ENCODE data around the gene TSHR.
"Not testable (repeated sequence)": the region's sequence is repeated elsewhere in the genome, so short reads cannot be mapped to it uniquely, and the experiment has no call there.

Gene TSHR

DNA sequence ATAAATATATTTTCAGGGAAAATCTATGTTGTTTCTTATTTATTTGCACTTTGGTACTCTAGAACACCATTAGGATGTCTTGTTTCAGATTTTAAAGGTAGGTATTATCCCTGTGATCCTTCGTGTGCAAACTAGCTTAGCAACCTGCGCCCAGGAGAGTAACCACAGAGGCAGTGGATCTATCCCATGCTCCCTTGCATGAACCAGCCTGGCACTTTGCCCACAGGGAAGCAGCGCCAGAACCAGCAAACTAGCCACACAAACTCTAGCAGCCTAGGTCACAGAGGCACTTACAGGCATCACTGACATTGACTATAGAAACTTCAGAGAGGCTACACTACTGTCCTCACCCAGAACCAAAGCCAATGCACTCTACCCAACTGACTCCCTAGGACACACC lies 76.1 kb downstream of the TSHR start:
- no peak for TF ChIP-seq CTCF (conservative IDR thresholded peaks at IDR 0.05; ENCODE audit: low read depth, low read length)
- no peak for DNase-seq (ENCODE audit: low read depth)
- H3K4me3 ChIP-seq (ENCODE audit: low read length) = no peak overlapping the region

DNA sequence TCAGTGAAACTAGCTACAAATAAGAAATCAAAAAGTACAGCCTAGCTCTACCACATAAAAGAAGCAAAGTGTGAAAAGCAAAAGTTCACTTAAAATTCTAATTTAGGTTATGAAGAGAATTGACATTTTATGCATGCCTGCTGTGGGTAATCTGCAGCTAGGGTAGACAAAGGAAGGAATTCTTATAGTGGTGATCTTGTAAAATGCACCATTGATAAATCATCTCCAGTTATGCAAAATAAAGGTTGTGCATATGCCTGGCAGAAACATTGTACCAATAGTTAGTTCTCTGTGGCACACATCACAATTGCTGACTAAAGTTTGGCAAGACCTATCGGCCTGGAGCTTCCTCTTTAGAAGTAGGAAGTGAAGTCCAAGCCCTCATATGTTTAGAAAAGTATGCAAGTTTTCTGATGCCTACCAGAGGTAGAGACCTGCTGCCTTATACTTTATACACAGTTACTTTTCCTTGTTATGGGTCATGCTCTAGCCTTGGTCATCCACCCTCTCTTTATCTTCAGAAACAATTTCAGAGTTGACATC lies 78.3 kb downstream of the TSHR start:
- H3K4me3 ChIP-seq (ENCODE audit: low read length) = no peak overlapping the region
- DNase-seq (ENCODE audit: low read depth) = no peak
- no peak for TF ChIP-seq CTCF (conservative IDR thresholded peaks at IDR 0.05; ENCODE audit: low read depth, low read length)

DNA sequence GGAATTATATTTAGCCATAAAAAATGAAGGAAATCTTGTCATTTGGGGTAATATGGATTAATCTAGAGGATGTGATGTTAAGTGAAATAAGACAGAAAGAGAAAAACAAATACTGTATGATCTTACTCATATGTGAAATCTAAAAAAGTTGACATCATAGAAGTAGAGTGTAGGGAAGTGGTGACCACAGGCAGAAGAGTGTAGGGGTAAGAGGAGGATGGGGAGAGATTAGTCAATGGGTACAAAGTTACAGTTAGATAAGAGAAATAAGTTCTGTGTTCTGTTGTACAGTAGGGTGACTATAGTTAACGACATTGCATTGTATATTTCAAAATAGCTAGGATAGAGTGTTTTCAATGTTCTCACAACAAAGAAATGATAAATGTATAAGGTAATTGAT lies 87.0 kb downstream of the TSHR start:
- no peak overlapping the region for H3K4me3 ChIP-seq (ENCODE audit: low read length)
- TF ChIP-seq CTCF (conservative IDR thresholded peaks at IDR 0.05; ENCODE audit: low read depth, low read length) = no peak
- no peak for DNase-seq (ENCODE audit: low read depth)

DNA sequence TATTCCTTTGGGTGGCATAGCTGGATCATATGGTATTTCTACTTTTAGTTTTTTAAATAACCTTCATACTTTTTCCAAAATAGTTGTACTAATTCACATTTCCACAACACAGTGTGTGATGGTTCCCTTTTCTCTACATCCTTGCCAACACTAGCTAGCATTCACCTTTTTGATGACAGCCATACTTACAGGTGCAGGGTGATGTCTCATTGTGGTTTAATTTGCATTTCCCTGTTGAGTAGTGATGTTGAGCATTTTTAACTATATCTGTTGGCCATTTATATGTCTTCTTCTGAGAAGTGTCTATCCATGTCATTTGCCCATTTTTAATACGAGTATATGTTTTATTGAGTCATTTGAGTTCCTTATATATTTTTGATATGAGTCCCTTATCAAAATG lies 96.1 kb downstream of the TSHR start:
- no peak overlapping the region for H3K4me3 ChIP-seq (ENCODE audit: low read length)
- TF ChIP-seq CTCF (conservative IDR thresholded peaks at IDR 0.05; ENCODE audit: low read depth, low read length) = no peak
- no peak for DNase-seq (ENCODE audit: low read depth)

DNA sequence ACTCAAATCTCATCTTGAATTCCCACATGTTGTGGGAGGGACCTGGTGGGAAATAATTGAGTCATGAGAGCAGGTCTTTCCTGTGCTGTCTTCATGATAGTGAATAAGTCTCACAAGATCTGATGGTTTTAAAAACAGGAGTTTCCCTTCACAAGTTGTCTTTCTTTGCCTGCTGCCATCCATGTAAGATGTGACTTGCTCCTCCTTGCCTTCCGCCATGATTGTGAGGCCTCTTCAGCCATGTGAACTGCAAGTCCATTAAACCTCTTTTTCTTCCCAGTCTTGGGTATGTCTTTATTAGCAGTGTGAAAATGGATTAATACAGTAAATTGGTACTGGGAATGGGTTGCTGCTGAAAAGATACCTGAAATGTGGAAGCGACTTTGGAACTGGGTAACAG lies 98.6 kb downstream of the TSHR start:
- H3K4me3 ChIP-seq (ENCODE audit: low read length); DNase-seq (ENCODE audit: low read depth): not testable (repeated sequence)

DNA sequence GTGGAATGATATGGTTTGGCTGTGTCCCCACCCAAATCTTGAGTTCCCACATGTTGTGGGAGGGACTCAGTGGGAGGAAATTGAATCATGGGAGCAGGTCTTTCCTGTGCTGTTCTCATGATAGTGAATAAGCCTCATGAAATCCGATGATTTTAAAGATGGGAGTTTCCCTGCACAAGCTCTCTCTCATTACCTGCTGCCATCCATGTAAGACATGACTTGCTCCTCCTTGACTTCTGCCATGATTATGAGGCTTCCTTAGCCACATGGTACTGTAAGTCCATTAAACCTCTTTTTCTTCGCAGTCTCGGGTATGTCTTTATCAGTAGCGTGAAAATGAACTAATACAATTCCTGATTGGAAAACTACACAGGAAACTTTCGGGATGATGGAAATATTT lies 100.5 kb downstream of the TSHR start:
- TF ChIP-seq CTCF (conservative IDR thresholded peaks at IDR 0.05; ENCODE audit: low read depth, low read length) = no peak
- no peak for DNase-seq (ENCODE audit: low read depth)
- H3K4me3 ChIP-seq (ENCODE audit: low read length) = no peak overlapping the region

DNA sequence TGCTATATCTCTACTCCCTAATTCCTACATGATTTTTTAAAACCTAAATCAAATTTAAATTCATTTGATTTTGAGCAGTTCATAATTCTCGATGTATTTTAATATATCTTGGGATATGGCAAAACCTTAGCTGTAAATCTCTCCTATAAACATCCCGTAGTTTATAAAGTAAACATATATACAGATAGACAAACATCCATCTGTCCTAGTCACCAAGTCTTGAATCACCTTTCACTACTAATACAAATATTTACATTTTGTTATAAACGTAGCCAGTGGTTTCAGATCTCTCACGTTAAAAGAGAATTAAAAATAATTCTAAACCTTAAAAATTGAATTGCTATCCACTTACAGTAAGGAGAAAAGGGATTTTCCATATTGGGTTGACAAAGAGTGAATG lies 107.0 kb downstream of the TSHR start:
- no peak for TF ChIP-seq CTCF (conservative IDR thresholded peaks at IDR 0.05; ENCODE audit: low read depth, low read length)
- no peak for DNase-seq (ENCODE audit: low read depth)
- no peak overlapping the region for H3K4me3 ChIP-seq (ENCODE audit: low read length)

GRCh38 chr14:81062816-81063215 lies 107.4 kb downstream of the TSHR start:
- DNase-seq (ENCODE audit: low read depth) = no peak
- TF ChIP-seq CTCF (conservative IDR thresholded peaks at IDR 0.05; ENCODE audit: low read depth, low read length) = peak; percentile 53

More at GRCh38 chr14:81062816-81063215, 107.4 kb downstream of the TSHR start:
- no peak overlapping the region for H3K4me3 ChIP-seq (ENCODE audit: low read length)

Measured in retinal pigment epithelial cell (primary cell).